Smooth muscle cell (in vitro differentiated cells): ENCODE results near the gene ADAMTS17. TPM values are rescaled to one million over a fixed set of nuclear protein-coding genes. Genes with fewer than 3 reads are reported as not detected.

ENCODE experiments used
- DNase-seq: peaks from one replicate; lab custom pipeline; 2025; ENCODE audit not compliant: unreplicated experiment; lab: John Stamatoyannopoulos, UW
- H2AFZ ChIP-seq: fragments of 200-600 bp; sonication (generic); 2 replicates; pipeline ENCODE4 v1.6.0; 2016; ENCODE audit warnings: antibody characterized with exemption, low read depth, mild to moderate bottlenecking
- H3F3A ChIP-seq: fragments of 200-600 bp; sonication (generic); 2 replicates; pipeline ENCODE4 v1.6.0; 2017; ENCODE audit warnings: antibody characterized with exemption, low read depth
- H3K27ac ChIP-seq: fragments of 200-600 bp; sonication (generic); 2 replicates; pipeline ENCODE4 v1.5.1; 2016; ENCODE audit warnings: low read depth, mild to moderate bottlenecking
- H3K27me3 ChIP-seq: fragments of 200-600 bp; sonication (generic); 2 replicates; pipeline ENCODE4 v1.6.1; 2016; ENCODE audit warnings: low read depth, mild to moderate bottlenecking
- H3K36me3 ChIP-seq: fragments of 200-600 bp; sonication (generic); 2 replicates; pipeline ENCODE4 v1.5.1; 2016; ENCODE audit warnings: low read depth
- H3K4me1 ChIP-seq: fragments of 200-600 bp; sonication (generic); 2 replicates; pipeline ENCODE4 v1.5.1; 2016; ENCODE audit warnings: low read depth
- H3K4me2 ChIP-seq: fragments of 200-600 bp; sonication (generic); 2 replicates; pipeline ENCODE4 v1.6.0; 2016; ENCODE audit warnings: mild to moderate bottlenecking
- H3K4me3 ChIP-seq: fragments of 200-600 bp; sonication (generic); 2 replicates; pipeline ENCODE4 v1.5.1; 2016; ENCODE audit warnings: mild to moderate bottlenecking
- H3K79me2 ChIP-seq: fragments of 200-600 bp; sonication (generic); 2 replicates; pipeline ENCODE4 v1.6.0; 2016; ENCODE audit warnings: low read depth, mild to moderate bottlenecking
- H3K9ac ChIP-seq: fragments of 200-600 bp; sonication (generic); 2 replicates; pipeline ENCODE4 v1.6.0; 2016; ENCODE audit warnings: low read depth
- H3K9me3 ChIP-seq: fragments of 200-600 bp; sonication (generic); replicated peaks from 2 replicates; pipeline ENCODE4 v1.5.1; 2016; ENCODE audit warnings: low read depth
- H4K20me1 ChIP-seq: fragments of 200-600 bp; sonication (generic); 2 replicates; pipeline ENCODE4 v1.6.0; 2016; ENCODE audit warnings: low read depth
- CTCF ChIP-seq: fragments of 200-600 bp; sonication (generic); IDR thresholded peaks from 2 replicates; pipeline ENCODE4 v1.5.1; 2017; ENCODE audit warnings: borderline replicate concordance, mild to moderate bottlenecking, antibody characterized with exemption; ENCODE audit not compliant: insufficient read depth, poor library complexity, severe bottlenecking
- WGBS: methylation state at CpG from one replicate; pipeline ENCODE4 v1.1.7; 2016; ENCODE audit warnings: low lambda C conversion rate; 5-methylcytosine and 5-hydroxymethylcytosine counted together
- polyA plus RNA-seq: library from polyadenylated mRNA; unstranded; fragments of >200 nt; fragmentation: Nextera tagmentation; extraction: Ambion mirVana; gene quantifications from 2 replicates; pipeline ENCODE4 v1.2.1, GENCODE V29; 2016
- total RNA-seq: library from RNA; depleted of rRNA; stranded (reverse); fragments of >200 nt; gene quantifications from 2 replicates; pipeline ENCODE4 v1.2.3, GENCODE V29; 2014

The ADAMTS17 gene
- total and polyA plus RNA-seq, 2 experiments from 2014 or later, result 0.63 to 3.1 TPM

GRCh38 chr15:99976000-99976399 is 365.8 kb downstream of the ADAMTS17 start:
- no peak overlapping the region for H3K27ac ChIP-seq
- no peak overlapping the region for H3K4me3 ChIP-seq
- no peaks in the 10 kb centered on the region for H3K9me3 ChIP-seq
- 90% methylated on average over 16 of the region's 16 CpGs for WGBS
- DNase-seq, result no peak
- H3K4me2 ChIP-seq, result no peak overlapping the region
- no peak overlapping the region for H3K9ac ChIP-seq
- H3K27me3 ChIP-seq, result no peaks in the 10 kb centered on the region
- H3K4me1 ChIP-seq, result no peaks in the 10 kb centered on the region
- H2AFZ ChIP-seq, result no peak overlapping the region
- no peaks in the 10 kb centered on the region for H3F3A ChIP-seq
- H3K36me3 ChIP-seq, result no peaks in the 10 kb centered on the region
- TF ChIP-seq CTCF, result no peak
- no peaks in the 10 kb centered on the region for H3K79me2 ChIP-seq
- H4K20me1 ChIP-seq, result no peaks in the 10 kb centered on the region

GRCh38 chr15:99974246-99974645 is 367.5 kb downstream of the ADAMTS17 start:
- H3K4me1 ChIP-seq, result no peaks in the 10 kb centered on the region
- H3F3A ChIP-seq, result no peaks in the 10 kb centered on the region
- DNase-seq, result no peak
- no peak overlapping the region for H3K9ac ChIP-seq
- H3K9me3 ChIP-seq, result no peaks in the 10 kb centered on the region
- no peak overlapping the region for H3K4me2 ChIP-seq
- no peaks in the 10 kb centered on the region for H3K27me3 ChIP-seq
- WGBS, result 91% methylated on average over 17 of the region's 17 CpGs
- no peak for TF ChIP-seq CTCF
- H2AFZ ChIP-seq, result no peak overlapping the region
- no peak overlapping the region for H3K4me3 ChIP-seq
- no peaks in the 10 kb centered on the region for H3K79me2 ChIP-seq
- H3K36me3 ChIP-seq, result no peaks in the 10 kb centered on the region
- no peak overlapping the region for H3K27ac ChIP-seq
- no peaks in the 10 kb centered on the region for H4K20me1 ChIP-seq

- H3F3A ChIP-seq, result no peaks in the 10 kb centered on the region
- no peaks in the 10 kb centered on the region for H3K79me2 ChIP-seq
- H3K36me3 ChIP-seq, result no peaks in the 10 kb centered on the region
- no peaks in the 10 kb centered on the region for H3K27me3 ChIP-seq
- no peak overlapping the region for H3K4me3 ChIP-seq
- H3K27ac ChIP-seq, result no peak overlapping the region
- no peak overlapping the region for H3K4me2 ChIP-seq
- no peaks in the 10 kb centered on the region for H3K9me3 ChIP-seq
- WGBS, result 97% methylated on average over 11 of the region's 11 CpGs
- no peak overlapping the region for H2AFZ ChIP-seq
- DNase-seq, result no peak
- TF ChIP-seq CTCF, result no peak
- no peaks in the 10 kb centered on the region for H3K4me1 ChIP-seq
- no peak overlapping the region for H3K9ac ChIP-seq
- H4K20me1 ChIP-seq, result no peaks in the 10 kb centered on the region
Observed at GRCh38 chr15:99973351-99973750, 368.4 kb downstream of the ADAMTS17 start.

- DNase-seq, result no peak
- Histone ChIP-seq H3K4me2 (no peak overlapping the region), H3K9ac (no peak overlapping the region)
Observed at GRCh38 chr15:99970891-99971430, 370.8 kb downstream of the ADAMTS17 start.

More at GRCh38 chr15:99970891-99971430, 370.8 kb downstream of the ADAMTS17 start:
- no peak overlapping the region for H2AFZ ChIP-seq
- no peaks in the 10 kb centered on the region for H3K27me3 ChIP-seq
- no peak overlapping the region for H3K27ac ChIP-seq
- no peaks in the 10 kb centered on the region for H3F3A ChIP-seq
- no peak for TF ChIP-seq CTCF
- no peaks in the 10 kb centered on the region for H3K36me3 ChIP-seq
- 85% methylated on average over 9 of the region's 9 CpGs for WGBS
- H3K9me3 ChIP-seq, result no peaks in the 10 kb centered on the region
- no peaks in the 10 kb centered on the region for H3K79me2 ChIP-seq
- H3K4me3 ChIP-seq, result no peak overlapping the region
- no peaks in the 10 kb centered on the region for H3K4me1 ChIP-seq
- no peaks in the 10 kb centered on the region for H4K20me1 ChIP-seq
